H1 (cell line): ENCODE results near the gene WTIP. TPM values are rescaled to one million over a fixed set of nuclear protein-coding genes. Genes with fewer than 3 reads are reported as not detected.

Source experiments
- CTCF ChIA-PET: fragments of 300-600 bp; sonication (Branson Sonifier 250); formaldehyde crosslinking; loops from one replicate; lab custom pipeline; 2021; ENCODE audit not compliant: partially characterized antibody; lab: Charles Lee
- POLR2A ChIA-PET: fragments of 300-600 bp; sonication (Branson Sonifier 250); formaldehyde crosslinking; loops from one replicate; lab custom pipeline; 2021; ENCODE audit warnings: inconsistent platforms; ENCODE audit not compliant: partially characterized antibody; lab: Charles Lee
- DNase-seq, 2 experiments: peaks; one replicate each; pipeline versions ENCODE4 v3.0.0 to v3.0.0-alpha.2; 2010 to 2022; ENCODE audit warnings: low spot score in 2 of 2, low read depth in 1 of 2, mixed read lengths in 1 of 2
- FAIRE-seq: peaks from 2 replicates; lab custom pipeline; 2011; peaks lifted over from hg19 to GRCh38; lab: Jason Lieb, UNC
- H2AFZ ChIP-seq: 2 replicates; pipeline ENCODE4 v1.8.1; 2012; ENCODE audit warnings: low read length, inconsistent platforms
- H2AK5ac ChIP-seq: 2 replicates; pipeline ENCODE4 v1.6.1; 2013; ENCODE audit warnings: low read depth, low read length
- H2BK120ac ChIP-seq: replicated peaks from 2 replicates; pipeline ENCODE3; 2013; ENCODE audit warnings: low read depth, low read length, inconsistent platforms
- H2BK12ac ChIP-seq: 2 replicates; pipeline ENCODE4 v1.6.1; 2013; ENCODE audit warnings: low read depth, low read length
- H2BK15ac ChIP-seq: 2 replicates; pipeline ENCODE4 v1.6.1; 2013; ENCODE audit warnings: low read length
- H2BK20ac ChIP-seq: 2 replicates; pipeline ENCODE4 v1.6.1; 2013; ENCODE audit warnings: low read length
- H2BK5ac ChIP-seq: 2 replicates; pipeline ENCODE4 v1.6.1; 2013; ENCODE audit warnings: low read depth, low read length
- H3K14ac ChIP-seq: 2 replicates; pipeline ENCODE4 v1.6.1; 2013; ENCODE audit warnings: inconsistent platforms; ENCODE audit not compliant: insufficient read length
- H3K18ac ChIP-seq: 2 replicates; pipeline ENCODE4 v1.6.1; 2013; ENCODE audit warnings: low read length; ENCODE audit errors: extremely low read depth
- H3K23ac ChIP-seq: 2 replicates; pipeline ENCODE4 v1.6.1; 2013; ENCODE audit warnings: inconsistent platforms; ENCODE audit not compliant: insufficient read length
- H3K23me2 ChIP-seq: 2 replicates; pipeline ENCODE4 v1.6.1; 2013; ENCODE audit warnings: low read depth, low read length
- H3K27ac ChIP-seq: 2 replicates; pipeline ENCODE4 v1.6.1; 2011; ENCODE audit warnings: low read depth, low read length, inconsistent platforms
- H3K27me3 ChIP-seq, 4 experiments: replicated peaks in 1 of 4; 1 replicate in 1 of 4; 2 replicates in 3 of 4; pipeline versions ENCODE4 v1.6.1 to v1.8.1; 2011 to 2013; ENCODE audit warnings: low read length in 3 of 4, mild to moderate bottlenecking in 3 of 4, inconsistent platforms in 2 of 4, mixed read lengths in 2 of 4, moderate library complexity in 1 of 4; ENCODE audit not compliant: control insufficient read depth in 3 of 4, insufficient read depth in 3 of 4; ENCODE audit errors: extremely low read depth in 1 of 4
- H3K36me3 ChIP-seq, 4 experiments: 2 replicates each; pipeline versions ENCODE4 v1.6.1 to v1.8.1; 2011 to 2013; ENCODE audit warnings: mild to moderate bottlenecking in 4 of 4, low read length in 3 of 4, moderate library complexity in 2 of 4, control low read depth in 1 of 4, inconsistent platforms in 1 of 4; ENCODE audit not compliant: insufficient read depth in 4 of 4, control insufficient read depth in 2 of 4
- H3K4ac ChIP-seq: replicated peaks from 2 replicates; pipeline ENCODE3; 2013; ENCODE audit warnings: low read length, low read depth, mixed read lengths, inconsistent platforms; ENCODE audit not compliant: insufficient read length
- H3K4me1 ChIP-seq, 4 experiments: replicated peaks in 1 of 4; 1 replicate in 1 of 4; 2 replicates in 3 of 4; pipeline versions ENCODE4 v1.6.1 to v1.8.1; 2011 to 2013; ENCODE audit warnings: low read length in 3 of 4, inconsistent platforms in 2 of 4, mixed read lengths in 1 of 4; ENCODE audit not compliant: insufficient read depth in 4 of 4, control insufficient read depth in 3 of 4
- H3K4me2 ChIP-seq, 2 experiments: 2 replicates each; pipeline versions ENCODE4 v1.6.1 to v1.8.1; 2011 to 2013; ENCODE audit warnings: low read depth in 2 of 2, low read length in 2 of 2, control low read depth in 1 of 2, inconsistent platforms in 1 of 2, mild to moderate bottlenecking in 1 of 2; ENCODE audit not compliant: insufficient read depth in 1 of 2
- H3K4me3 ChIP-seq, 4 experiments: fragments of 200-600, 300-600 bp in 1 of 4; sonication (generic), shearing (Covaris generic), sonication (Bioruptor Twin) in 1 of 4; 2 replicates each; pipeline versions ENCODE4 v1.5.1 to v1.8.1; 2011 to 2016; ENCODE audit warnings: low read length in 4 of 4, low read depth in 3 of 4, control low read depth in 2 of 4, inconsistent platforms in 2 of 4, mild to moderate bottlenecking in 2 of 4, mixed read lengths in 1 of 4, moderate library complexity in 1 of 4; ENCODE audit not compliant: insufficient read depth in 2 of 4; ENCODE audit errors: extremely low read depth in 1 of 4
- H3K56ac ChIP-seq: replicated peaks from 2 replicates; pipeline ENCODE3; 2013; ENCODE audit warnings: low read depth, mild to moderate bottlenecking, mixed read lengths, low read length, inconsistent platforms; ENCODE audit not compliant: insufficient read length
- H3K79me1 ChIP-seq: 2 replicates; pipeline ENCODE4 v1.6.1; 2013; ENCODE audit warnings: low read depth, low read length, control low read depth
- H3K79me2 ChIP-seq, 2 experiments: 2 replicates each; pipeline versions ENCODE4 v1.6.1 to v1.8.1; 2012 to 2013; ENCODE audit warnings: low read length in 2 of 2, mild to moderate bottlenecking in 2 of 2, inconsistent platforms in 1 of 2; ENCODE audit not compliant: insufficient read depth in 2 of 2, control insufficient read depth in 1 of 2
- H3K9ac ChIP-seq, 4 experiments: replicated peaks in 1 of 4; 1 replicate in 1 of 4; 2 replicates in 3 of 4; pipeline versions ENCODE4 v1.6.1 to v1.8.1; 2011 to 2013; ENCODE audit warnings: low read depth in 3 of 4, low read length in 3 of 4, control low read depth in 2 of 4, mild to moderate bottlenecking in 2 of 4, moderate library complexity in 2 of 4, inconsistent platforms in 1 of 4; ENCODE audit errors: extremely low read depth in 1 of 4
- H3K9me3 ChIP-seq, 2 experiments: 2 replicates each; pipeline versions ENCODE4 v1.6.1 to v1.8.1; 2012 to 2013; ENCODE audit warnings: mild to moderate bottlenecking in 2 of 2, moderate library complexity in 2 of 2, control low read depth in 1 of 2, inconsistent platforms in 1 of 2, low read depth in 1 of 2, low read length in 1 of 2, mixed read lengths in 1 of 2; ENCODE audit not compliant: insufficient read depth in 2 of 2
- H4K20me1 ChIP-seq, 2 experiments: replicated peaks in 1 of 2; 2 replicates each; pipeline versions ENCODE3 to v1.8.1; 2011 to 2013; ENCODE audit warnings: inconsistent platforms in 2 of 2, low read length in 2 of 2, mild to moderate bottlenecking in 1 of 2; ENCODE audit not compliant: insufficient read depth in 2 of 2, control insufficient read depth in 1 of 2
- H4K5ac ChIP-seq: 2 replicates; pipeline ENCODE4 v1.6.1; 2013; ENCODE audit warnings: low read length, low read depth, mixed read lengths, inconsistent platforms; ENCODE audit not compliant: insufficient read length
- H4K8ac ChIP-seq: 2 replicates; pipeline ENCODE4 v1.8.0; 2013; ENCODE audit warnings: mild to moderate bottlenecking, moderate library complexity, low read length, inconsistent platforms; ENCODE audit not compliant: insufficient read depth; ENCODE audit errors: extremely low read depth
- H4K91ac ChIP-seq: replicated peaks from 2 replicates; pipeline ENCODE3; 2013; ENCODE audit warnings: low read length, mixed read lengths, inconsistent platforms; ENCODE audit not compliant: insufficient read length
- BCL11A ChIP-seq, 2 experiments: IDR thresholded peaks; one replicate each; pipeline ENCODE4 v1.6.1; 2011; ENCODE audit warnings: low read depth in 2 of 2, low read length in 2 of 2, mild to moderate bottlenecking in 2 of 2
- BRCA1 ChIP-seq: IDR thresholded peaks from 2 replicates; pipeline ENCODE4 v1.6.1; 2012; ENCODE audit warnings: low read depth, low read length, improper control_type of control experiment
- CBX8 ChIP-seq: fragments of 300-800, 300-1000 bp; sonication (generic); IDR thresholded peaks from 2 replicates; pipeline ENCODE4 v1.7.1; 2016; ENCODE audit warnings: low read depth, low read length, borderline replicate concordance
- EGR1 ChIP-seq: IDR thresholded peaks from 2 replicates; pipeline ENCODE4 v1.6.1; 2011; ENCODE audit warnings: low read depth, low read length, borderline replicate concordance
- GTF2F1 ChIP-seq: IDR thresholded peaks from 2 replicates; pipeline ENCODE4 v1.6.1; 2012; ENCODE audit warnings: low read depth, low read length, improper control_type of control experiment, borderline replicate concordance
- HDAC2 ChIP-seq, 2 experiments: fragments of 300-600 bp in 1 of 2; sonication (generic) in 1 of 2; IDR thresholded peaks; 2 replicates each; pipeline ENCODE4 v1.6.1; 2011 to 2012; ENCODE audit warnings: low read depth in 2 of 2, low read length in 2 of 2, mild to moderate bottlenecking in 2 of 2, moderate library complexity in 2 of 2, borderline replicate concordance in 1 of 2, inconsistent platforms in 1 of 2
- KDM1A ChIP-seq: fragments of 200-600, 300-600 bp; sonication (generic); IDR thresholded peaks from 2 replicates; pipeline ENCODE4 v1.7.1; 2016; ENCODE audit warnings: mild to moderate bottlenecking, low read length, borderline replicate concordance
- KDM4A ChIP-seq: IDR thresholded peaks from one replicate; pipeline ENCODE4 v1.7.1; 2012; ENCODE audit warnings: low read depth, mild to moderate bottlenecking, moderate library complexity, low read length, inconsistent platforms; ENCODE audit not compliant: severe bottlenecking
- KDM5A ChIP-seq: fragments of 200-600 bp; IDR thresholded peaks from 2 replicates; pipeline ENCODE4 v1.7.1; 2012; ENCODE audit warnings: mild to moderate bottlenecking, low read length, inconsistent platforms, mixed read lengths
- POU5F1 ChIP-seq: IDR thresholded peaks from 2 replicates; pipeline ENCODE4 v1.6.1; 2011; ENCODE audit warnings: low read depth, mild to moderate bottlenecking, low read length, moderate library complexity
- RNF2 ChIP-seq: fragments of 200-900, 300-1000 bp; sonication (generic); IDR thresholded peaks from 2 replicates; pipeline ENCODE4 v1.7.1; 2016; ENCODE audit warnings: borderline replicate concordance, low read depth, mild to moderate bottlenecking, antibody characterized with exemption, low read length; ENCODE audit not compliant: poor library complexity, severe bottlenecking; ENCODE audit errors: missing control alignments
- SIN3A ChIP-seq, 2 experiments: IDR thresholded peaks in 1 of 2; conservative IDR thresholded peaks in 1 of 2; 2 replicates each; pipeline ENCODE4 v1.6.1; 2011 to 2012; ENCODE audit warnings: low read length in 2 of 2, improper control_type of control experiment in 1 of 2, low read depth in 1 of 2, mild to moderate bottlenecking in 1 of 2
- SIRT6 ChIP-seq: IDR thresholded peaks from one replicate; pipeline ENCODE4 v1.7.1; 2012; ENCODE audit warnings: low read length, inconsistent platforms
- SIX5 ChIP-seq: IDR thresholded peaks from 2 replicates; pipeline ENCODE4 v1.6.1; 2011; ENCODE audit warnings: mild to moderate bottlenecking, low read depth, low read length
- WGBS, 2 experiments: shearing (Covaris generic) in 1 of 2; methylation state at CpG; one replicate each; pipeline versions ENCODE4 v1.1.6 to v1.1.7; 2013 to 2015; ENCODE audit warnings: low lambda C conversion rate in 2 of 2, mixed read lengths in 2 of 2, inconsistent platforms in 1 of 2, low coverage in 1 of 2, missing lambda C conversion rate in 1 of 2; ENCODE audit not compliant: insufficient replicate concordance in 2 of 2, insufficient coverage in 1 of 2, insufficient read length in 1 of 2; ENCODE audit errors: extremely low coverage in 1 of 2, missing lambda C conversion rate in 1 of 2; 5-methylcytosine and 5-hydroxymethylcytosine counted together
- polyA plus RNA-seq, 7 experiments: library from polyadenylated mRNA; depleted of rRNA in 3 of 7; stranded (reverse) in 5 of 7; unstranded in 2 of 7; fragments of >200 nt in 5 of 7; fragments of 200-250 nt in 2 of 7; gene quantifications; 1 replicate in 5 of 7; 2 replicates in 1 of 7; 4 replicates in 1 of 7; pipeline versions ENCODE4 v1.2.1 to v1.2.3, GENCODE V29; 2011 to 2013; ENCODE audit warnings: missing spikeins in 2 of 7, mixed read lengths in 2 of 7
- total RNA-seq: library from RNA; stranded (reverse); fragmentation: NEBNext Ultra II Directional; extraction: Animal tissue kit (Norgen Biotek cat#: 25700); gene quantifications from 2 replicates; pipeline ENCODE4 v1.2.1, GENCODE V29; 2021

WTIP gene
- total and polyA plus RNA-seq, 2 of the 8 experiments (the other 6 are each of a cell fraction or from before 2014, with no cell fraction given): 8.7 to 15.4 TPM

- H3K23ac ChIP-seq: no peak overlapping the region
- no peaks in the 10 kb centered on the region for H3K79me1 ChIP-seq
- H2AFZ ChIP-seq: no peak overlapping the region
- H3K4me2 ChIP-seq: no peak overlapping the region
- no peak overlapping the region for H3K14ac ChIP-seq
- no peak overlapping the region for H4K8ac ChIP-seq
- no peak overlapping the region for H3K9ac ChIP-seq
- no peaks in the 10 kb centered on the region for H3K23me2 ChIP-seq
- WGBS, 2 experiments: 76% methylated on average over 1 of the region's 1 CpG; no CpG with 5 or more reads in 1 of the 2 experiments
- H2BK120ac ChIP-seq: no peak overlapping the region
- H2AK5ac ChIP-seq: no peak overlapping the region
- no peak overlapping the region for H3K18ac ChIP-seq
- H4K20me1 ChIP-seq: no peaks in the 10 kb centered on the region
- ChIA-PET CTCF (no interaction called here), POLR2A (no interaction called here)
- no peak overlapping the region for H2BK15ac ChIP-seq
- no peak overlapping the region for H3K4ac ChIP-seq
- no peaks in the 10 kb centered on the region for H3K27me3 ChIP-seq
- H3K79me2 ChIP-seq: no peaks in the 10 kb centered on the region
- H3K9me3 ChIP-seq: peaks cover 7 to 15% of the 10 kb centered on the region in 2 experiments; a peak in 3 of 4 replicates
- H4K5ac ChIP-seq: no peak overlapping the region
- no peak overlapping the region for H2BK5ac ChIP-seq
- no peaks in the 10 kb centered on the region for H3K4me1 ChIP-seq
- H3K4me3 ChIP-seq: no peak overlapping the region
- no peak overlapping the region for H4K91ac ChIP-seq
- H2BK12ac ChIP-seq: no peak overlapping the region
- FAIRE-seq (no peak), DNase-seq (no peak)
- H3K27ac ChIP-seq: no peak overlapping the region
- H3K56ac ChIP-seq: no peak overlapping the region
- H3K36me3 ChIP-seq: no peaks in the 10 kb centered on the region
- no peak overlapping the region for H2BK20ac ChIP-seq
- no peak for TF ChIP-seq KDM5A
- no peak for TF ChIP-seq BCL11A (IDR thresholded peaks at IDR 0.05; ENCODE audit: low read depth in 2 of 2, low read length in 2 of 2)
- TF ChIP-seq KDM4A: no peak
- no peak for TF ChIP-seq GTF2F1
- no peak for TF ChIP-seq EGR1
- TF ChIP-seq KDM1A: no peak
- TF ChIP-seq SIRT6: no peak
- no peak for TF ChIP-seq CBX8
- TF ChIP-seq HDAC2 (IDR thresholded peaks at IDR 0.05; ENCODE audit: borderline replicate concordance in 1 of 2, low read depth in 2 of 2, low read length in 2 of 2): no peak
- no peak for TF ChIP-seq SIX5
- no peak for TF ChIP-seq BRCA1
- TF ChIP-seq POU5F1: no peak
- TF ChIP-seq SIN3A (conservative IDR thresholded peaks at IDR 0.05 in 1 of 2, IDR thresholded peaks at IDR 0.05 in 1 of 2; ENCODE audit: low read depth in 1 of 2, low read length in 2 of 2): no peak
- TF ChIP-seq RNF2: no peak
These were observed 43.4 kb downstream of the WTIP start for GRCh38 chr19:34525001-34525400.
